ENCODE results near the gene TEAD4. TPM values are rescaled to one million over a fixed set of nuclear protein-coding genes. Genes with fewer than 3 reads are reported as not detected.

The TEAD4 gene
- total RNA-seq, 1 donor from 2014 or later, result 10.8 TPM

DNA sequence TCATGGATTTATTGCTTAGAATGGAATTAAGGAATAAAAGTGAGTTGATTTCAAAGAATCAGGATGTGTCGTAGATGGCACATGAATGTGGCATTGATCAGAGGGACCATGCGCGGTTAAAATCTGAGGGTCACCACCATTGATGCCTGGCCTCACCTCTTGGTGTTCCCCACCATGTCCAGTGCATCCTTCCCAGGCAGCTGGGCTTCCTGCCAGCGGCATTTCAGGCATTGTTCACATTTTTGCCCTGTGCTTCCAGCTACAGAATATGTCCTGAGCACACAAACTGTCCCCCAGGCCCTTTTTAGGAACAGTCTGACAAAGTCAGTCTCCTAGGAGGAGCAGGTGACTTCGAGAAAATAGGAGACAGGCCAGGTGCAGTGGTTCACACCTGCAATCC, 76.0 kb downstream of the TEAD4 start:
- no peaks in the 10 kb centered on the region for H3K9me3 Mint-ChIP-seq
- H3K36me3 Mint-ChIP-seq, result peaks cover 3% of the 10 kb centered on the region
- no peak for TF ChIP-seq CTCF (conservative IDR thresholded peaks at IDR 0.05)

DNA sequence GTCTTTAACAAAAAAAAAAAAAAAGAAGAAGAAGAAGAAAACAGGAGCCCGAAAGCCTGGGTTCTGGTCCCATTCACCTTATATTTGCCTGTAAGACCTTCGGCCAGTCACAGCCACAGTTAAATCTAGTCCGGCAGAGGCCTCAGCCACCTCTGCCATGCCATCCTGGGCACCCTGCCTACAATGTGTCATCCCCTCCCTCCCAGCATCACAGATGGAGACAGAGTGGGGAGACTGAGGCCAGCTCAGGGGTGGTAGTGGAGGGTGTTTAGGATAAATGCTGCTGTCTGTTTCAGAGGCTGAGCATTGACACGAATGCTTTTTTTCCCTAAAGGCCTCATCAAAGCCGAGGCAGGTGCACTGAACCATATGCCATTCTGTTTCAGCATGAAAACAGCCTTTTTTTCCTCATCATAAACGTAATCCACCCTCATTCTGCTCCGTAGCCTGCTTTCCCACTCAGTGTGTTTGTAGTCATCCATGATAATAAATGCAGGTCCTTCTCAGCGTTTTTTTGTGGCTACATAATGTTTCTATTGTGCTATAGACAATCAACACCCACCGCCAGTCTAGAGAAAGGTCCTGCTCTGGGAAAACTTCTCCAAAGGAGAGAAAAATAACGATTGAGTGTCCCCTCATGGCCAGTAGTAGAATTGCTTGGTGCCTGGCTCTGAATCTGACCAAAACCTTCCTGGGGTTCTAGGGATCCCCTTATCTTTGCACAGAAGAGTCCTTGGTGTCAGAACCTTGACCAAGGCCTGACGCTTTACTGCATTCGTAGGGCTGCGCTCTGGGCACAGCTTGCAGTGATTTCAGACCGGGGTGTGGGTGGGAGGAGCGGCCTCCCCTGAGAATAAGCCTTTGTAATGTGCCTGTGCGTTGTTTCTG, 76.9 kb downstream of the TEAD4 start:
- Mint-ChIP-seq H3K27ac (no peak overlapping the region), H3K36me3 (peaks cover 3% of the 10 kb centered on the region), H3K4me3 (no peak overlapping the region)

More for the DNA sequence above, 76.0 kb downstream of the TEAD4 start:
- peaks cover 9% of the 10 kb centered on the region for H3K4me1 Mint-ChIP-seq (ENCODE audit: unreplicated experiment)
- no peak overlapping the region for H3K4me3 Mint-ChIP-seq
- H3K27ac Mint-ChIP-seq, result no peak overlapping the region
- peaks cover 3% of the 10 kb centered on the region for H3K27me3 Mint-ChIP-seq
- no peak for DNase-seq (ENCODE audit: extremely low spot score, unreplicated experiment)

GRCh38 chr12:3036901-3037600, 77.9 kb downstream of the TEAD4 start:
- H3K9me3 Mint-ChIP-seq, result no peaks in the 10 kb centered on the region
- no peak for TF ChIP-seq CTCF (conservative IDR thresholded peaks at IDR 0.05)
- no peak overlapping the region for H3K4me3 Mint-ChIP-seq
- H3K36me3 Mint-ChIP-seq, result peaks cover 3% of the 10 kb centered on the region
- DNase-seq (ENCODE audit: extremely low spot score, unreplicated experiment), result no peak
- peaks cover 9% of the 10 kb centered on the region for H3K4me1 Mint-ChIP-seq (ENCODE audit: unreplicated experiment)
- H3K27me3 Mint-ChIP-seq, result peaks cover 3% of the 10 kb centered on the region
- no peak overlapping the region for H3K27ac Mint-ChIP-seq

More for the DNA sequence above, 76.9 kb downstream of the TEAD4 start:
- H3K4me1 Mint-ChIP-seq (ENCODE audit: unreplicated experiment), result peaks cover 9% of the 10 kb centered on the region
- H3K9me3 Mint-ChIP-seq, result no peaks in the 10 kb centered on the region
- H3K27me3 Mint-ChIP-seq, result peaks cover 3% of the 10 kb centered on the region
- DNase-seq (ENCODE audit: extremely low spot score, unreplicated experiment), result no peak
- TF ChIP-seq CTCF (conservative IDR thresholded peaks at IDR 0.05), result peak; percentile 74

GRCh38 chr12:3038166-3038565, 79.0 kb downstream of the TEAD4 start:
- Mint-ChIP-seq H3K27me3 (peaks cover 3% of the 10 kb centered on the region), H3K36me3 (peaks cover 3% of the 10 kb centered on the region), H3K9me3 (no peaks in the 10 kb centered on the region), H3K4me1 (ENCODE audit: unreplicated experiment) (peaks cover 9% of the 10 kb centered on the region), H3K27ac (no peak overlapping the region), H3K4me3 (no peak overlapping the region)
- no peak for DNase-seq (ENCODE audit: extremely low spot score, unreplicated experiment)
- no peak for TF ChIP-seq CTCF (conservative IDR thresholded peaks at IDR 0.05)

DNA sequence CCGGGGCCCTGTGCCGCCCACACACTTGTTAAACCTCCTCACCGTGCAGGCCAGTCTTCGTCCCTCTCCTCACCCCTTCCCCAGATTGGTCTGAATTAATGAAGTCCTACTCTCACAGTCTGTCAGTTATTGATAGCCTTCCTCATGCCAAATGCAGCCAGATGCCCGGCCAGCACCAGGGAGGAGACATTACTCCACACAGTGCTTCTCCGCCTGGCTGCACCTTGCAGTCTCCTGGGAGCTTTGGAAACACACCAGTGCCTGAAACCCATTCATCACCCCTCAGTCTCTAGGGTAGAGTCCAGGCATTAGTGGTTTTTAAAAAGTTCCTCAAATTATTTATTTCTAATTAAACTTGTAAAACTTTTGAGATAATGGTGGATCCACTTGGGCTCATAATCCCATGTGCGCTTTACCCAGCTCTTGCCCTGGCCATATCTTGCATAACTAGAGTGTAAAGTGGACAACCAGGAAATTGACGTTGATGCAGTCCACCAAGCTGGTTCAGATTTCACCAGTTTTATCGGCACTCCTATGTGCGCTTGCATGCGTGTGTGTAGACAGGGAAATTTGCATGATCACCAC, 79.8 kb downstream of the TEAD4 start:
- Mint-ChIP-seq H3K4me1 (ENCODE audit: unreplicated experiment) (peaks cover 3% of the 10 kb centered on the region), H3K27me3 (peaks cover 3% of the 10 kb centered on the region), H3K36me3 (peaks cover 3% of the 10 kb centered on the region), H3K4me3 (no peak overlapping the region), H3K9me3 (no peaks in the 10 kb centered on the region), H3K27ac (no peak overlapping the region)
- DNase-seq (ENCODE audit: extremely low spot score, unreplicated experiment), result no peak
- TF ChIP-seq CTCF (conservative IDR thresholded peaks at IDR 0.05), result no peak
